Measurements from ENCODE around the gene NPB. TPM values are rescaled to one million over a fixed set of nuclear protein-coding genes. Genes with fewer than 3 reads are reported as not detected.

Gene NPB
- total RNA-seq, 4 donors from 2014 or later, result 0.41 TPM; not detected in 3

GRCh38 chr17:81863123-81863675 lies 38.8 kb upstream of the NPB start:
- H3K27ac ChIP-seq, result peak overlapping the region in 3 of 4 donors; percentile 2 to 97 (median 96)
- DNase-seq, result no peak

GRCh38 chr17:81863833-81864768 lies 37.9 kb upstream of the NPB start:
- no peak overlapping the region for H3K4me3 ChIP-seq
- H3K27me3 ChIP-seq, result no peaks in the 10 kb centered on the region
- WGBS, 2 donors (ENCODE audit: low coverage in 1 of 2), result 58 to 75% methylated on average over 2 to 9 of the region's 9 CpGs
- TF ChIP-seq, protein P1, sequence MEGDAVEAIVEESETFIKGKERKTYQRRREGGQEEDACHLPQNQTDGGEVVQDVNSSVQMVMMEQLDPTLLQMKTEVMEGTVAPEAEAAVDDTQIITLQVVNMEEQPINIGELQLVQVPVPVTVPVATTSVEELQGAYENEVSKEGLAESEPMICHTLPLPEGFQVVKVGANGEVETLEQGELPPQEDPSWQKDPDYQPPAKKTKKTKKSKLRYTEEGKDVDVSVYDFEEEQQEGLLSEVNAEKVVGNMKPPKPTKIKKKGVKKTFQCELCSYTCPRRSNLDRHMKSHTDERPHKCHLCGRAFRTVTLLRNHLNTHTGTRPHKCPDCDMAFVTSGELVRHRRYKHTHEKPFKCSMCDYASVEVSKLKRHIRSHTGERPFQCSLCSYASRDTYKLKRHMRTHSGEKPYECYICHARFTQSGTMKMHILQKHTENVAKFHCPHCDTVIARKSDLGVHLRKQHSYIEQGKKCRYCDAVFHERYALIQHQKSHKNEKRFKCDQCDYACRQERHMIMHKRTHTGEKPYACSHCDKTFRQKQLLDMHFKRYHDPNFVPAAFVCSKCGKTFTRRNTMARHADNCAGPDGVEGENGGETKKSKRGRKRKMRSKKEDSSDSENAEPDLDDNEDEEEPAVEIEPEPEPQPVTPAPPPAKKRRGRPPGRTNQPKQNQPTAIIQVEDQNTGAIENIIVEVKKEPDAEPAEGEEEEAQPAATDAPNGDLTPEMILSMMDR (IDR thresholded peaks at IDR 0.05), result no peak
- TF ChIP-seq POLR2AphosphoS5 (IDR thresholded peaks at IDR 0.05) (no peak), EP300 (IDR thresholded peaks at IDR 0.05; ENCODE audit: low read depth) (no peak), POLR2A (IDR thresholded peaks at IDR 0.05) (no peak)
- no peaks in the 10 kb centered on the region for H3K9me3 ChIP-seq
- peaks cover 0 to 4% (median 0%) of the 10 kb centered on the region in 4 donors for H3K36me3 ChIP-seq
- in situ Hi-C loops (cut with MboI; ENCODE audit: low pct_ligation_motif_present in 1 of 4, low pct_unique_long_range_greater_than_20kb in 1 of 4, low sequenced_read_pairs in 3 of 4) (no loop called here), intact Hi-C loops (cut with DNase I; ENCODE audit: low total_unique reads) (no loop called here)
- H3K4me1 ChIP-seq, result peaks cover 37 to 80% (median 66%) of the 10 kb centered on the region in 4 donors
- no peak for DNase-seq
- H3K27ac ChIP-seq, result peak overlapping the region; percentile 2 to 100 (median 98)

More at GRCh38 chr17:81863123-81863675, 38.8 kb upstream of the NPB start:
- H3K9me3 ChIP-seq, result no peaks in the 10 kb centered on the region
- H3K36me3 ChIP-seq, result peaks cover 0 to under 1% (median 0%) of the 10 kb centered on the region in 4 donors
- no peaks in the 10 kb centered on the region for H3K27me3 ChIP-seq
- no peak overlapping the region for H3K4me3 ChIP-seq
- in situ Hi-C loops (cut with MboI; ENCODE audit: low pct_ligation_motif_present in 1 of 4, low pct_unique_long_range_greater_than_20kb in 1 of 4, low sequenced_read_pairs in 3 of 4), result no loop called here
- WGBS, 2 donors (ENCODE audit: low coverage in 1 of 2), result 0 to 72% methylated on average over 1 to 6 of the region's 6 CpGs
- peaks cover 37 to 80% (median 66%) of the 10 kb centered on the region in 4 donors for H3K4me1 ChIP-seq
- TF ChIP-seq, protein P1 (IDR thresholded peaks at IDR 0.05), result no peak
- no peak for TF ChIP-seq POLR2A (IDR thresholded peaks at IDR 0.05)
- TF ChIP-seq POLR2AphosphoS5 (IDR thresholded peaks at IDR 0.05), result no peak
- TF ChIP-seq EP300 (IDR thresholded peaks at IDR 0.05; ENCODE audit: low read depth), result no peak
- intact Hi-C loops (cut with DNase I; ENCODE audit: low total_unique reads), result no loop called here

DNA sequence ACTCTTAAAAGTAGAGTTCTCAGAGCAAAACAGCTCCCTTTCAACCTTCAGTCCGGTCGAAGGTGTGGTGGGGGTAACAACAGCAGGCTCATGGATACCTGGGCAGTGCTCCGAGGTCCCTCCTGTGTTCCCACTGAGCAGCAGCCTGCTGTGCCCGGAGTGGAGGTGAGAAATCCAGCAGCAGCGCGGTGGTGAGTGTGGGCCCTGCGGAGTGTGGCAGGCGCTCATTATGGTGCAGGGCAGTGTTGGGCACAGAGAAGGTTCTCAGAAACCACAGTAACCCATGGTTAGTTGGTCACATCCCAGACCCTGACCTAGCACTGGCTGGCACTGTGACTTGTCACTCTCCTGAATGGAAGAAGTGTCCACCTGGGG lies 36.7 kb upstream of the NPB start:
- intact Hi-C loops (cut with DNase I; ENCODE audit: low total_unique reads) (no loop called here), in situ Hi-C loops (cut with MboI; ENCODE audit: low pct_ligation_motif_present in 1 of 4, low pct_unique_long_range_greater_than_20kb in 1 of 4, low sequenced_read_pairs in 3 of 4) (no loop called here)
- 79 to 83% methylated on average over 4 to 8 of the region's 8 CpGs for WGBS, 2 donors (ENCODE audit: low coverage in 1 of 2)
- no peaks in the 10 kb centered on the region for H3K9me3 ChIP-seq
- no peak for TF ChIP-seq POLR2A (IDR thresholded peaks at IDR 0.05)
- no peak for TF ChIP-seq EP300 (IDR thresholded peaks at IDR 0.05; ENCODE audit: low read depth)
- TF ChIP-seq, protein P1 (IDR thresholded peaks at IDR 0.05), result no peak
- no peak for TF ChIP-seq POLR2AphosphoS5 (IDR thresholded peaks at IDR 0.05)
- no peak overlapping the region for H3K4me3 ChIP-seq
- H3K27me3 ChIP-seq, result no peaks in the 10 kb centered on the region
- H3K27ac ChIP-seq, result peak overlapping the region; percentile 96 to 100 (median 98)
- peaks cover 0 to 4% (median 0%) of the 10 kb centered on the region in 4 donors for H3K36me3 ChIP-seq
- DNase-seq, result no peak
- peaks cover 45 to 87% (median 73%) of the 10 kb centered on the region in 4 donors for H3K4me1 ChIP-seq

DNA sequence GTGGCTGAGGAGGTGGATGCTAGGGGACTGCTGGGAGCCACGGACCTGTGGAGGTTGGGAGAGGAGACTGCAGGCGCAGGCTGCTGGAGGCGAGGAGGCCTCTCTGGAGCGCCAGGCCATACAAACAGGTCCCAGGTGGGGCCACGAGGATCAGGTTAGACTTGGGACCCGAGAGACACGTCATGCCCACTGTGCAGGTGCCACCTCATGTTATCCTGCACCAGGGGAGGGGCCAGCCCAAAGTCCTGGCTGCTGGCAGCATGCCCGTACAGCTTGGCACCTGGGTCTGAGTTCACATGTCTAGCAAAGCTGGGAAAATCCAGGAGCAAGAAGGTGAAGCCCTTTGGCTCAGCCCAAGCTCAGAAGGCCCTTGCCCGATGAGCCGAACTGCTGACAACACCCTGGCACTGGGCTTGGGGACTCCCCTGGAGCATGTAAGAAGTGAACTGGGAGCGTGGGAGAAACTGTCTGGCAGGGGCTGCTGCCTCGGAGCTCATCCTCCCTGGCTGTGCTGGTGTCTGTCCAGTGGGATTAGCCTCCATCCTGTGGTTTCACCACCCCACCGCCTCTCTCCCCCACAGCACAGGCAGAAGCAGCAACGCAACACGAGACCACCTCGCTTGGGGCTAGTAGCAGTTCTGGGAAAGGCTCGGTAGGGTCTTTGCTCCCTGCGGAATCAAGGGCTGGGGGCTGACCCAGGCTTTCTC lies 36.2 kb upstream of the NPB start:
- intact Hi-C loops (cut with DNase I; ENCODE audit: low total_unique reads) (no loop called here), in situ Hi-C loops (cut with MboI; ENCODE audit: low pct_ligation_motif_present in 1 of 4, low pct_unique_long_range_greater_than_20kb in 1 of 4, low sequenced_read_pairs in 3 of 4) (no loop called here)
- DNase-seq, result peak; percentile 96
- H3K4me1 ChIP-seq, result peaks cover 45 to 89% (median 73%) of the 10 kb centered on the region in 4 donors
- peak overlapping the region; percentile 96 to 100 (median 98) for H3K27ac ChIP-seq
- no peak overlapping the region for H3K4me3 ChIP-seq
- 50% methylated on average over 18 of the region's 18 CpGs; no CpG with 5 or more reads in 1 of the 2 donors for WGBS, 2 donors (ENCODE audit: low coverage in 1 of 2)
- TF ChIP-seq POLR2AphosphoS5 (IDR thresholded peaks at IDR 0.05) (peak; percentile 80 to 88 (median 88)), EP300 (IDR thresholded peaks at IDR 0.05; ENCODE audit: low read depth) (no peak), POLR2A (IDR thresholded peaks at IDR 0.05) (peak; percentile 81)
- TF ChIP-seq, protein P1 (IDR thresholded peaks at IDR 0.05), result no peak
- H3K36me3 ChIP-seq, result peaks cover 0 to 4% (median 0%) of the 10 kb centered on the region in 4 donors
- H3K27me3 ChIP-seq, result no peaks in the 10 kb centered on the region
- H3K9me3 ChIP-seq, result no peaks in the 10 kb centered on the region

Data from transverse colon (tissue), 4 donors.